ENCODE data around the gene CASKIN1.

CASKIN1 gene

GRCh38 chr16:2176047-2176446, 20.4 kb downstream of the CASKIN1 start:
- no peak for DNase-seq (ENCODE audit: low spot score)

DNA sequence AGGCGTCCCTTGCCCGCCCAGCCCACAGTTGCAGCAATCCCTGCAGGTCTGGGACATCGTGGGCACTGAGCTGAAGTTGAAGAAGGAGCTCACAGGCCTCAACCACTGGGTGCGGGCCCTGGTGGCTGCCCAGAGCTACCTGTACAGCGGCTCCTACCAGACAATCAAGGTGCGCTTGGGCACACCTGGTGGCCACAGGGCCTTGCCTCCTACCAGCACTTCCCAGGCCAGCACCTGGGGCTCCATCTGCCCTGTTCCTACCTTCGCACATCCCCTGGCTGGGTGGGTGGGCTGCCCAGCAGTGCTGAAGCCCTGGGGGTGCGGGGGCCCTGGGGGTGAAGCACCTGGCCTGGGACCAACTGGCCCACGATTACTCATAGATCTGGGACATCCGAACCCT, 21.0 kb downstream of the CASKIN1 start:
- no peak for DNase-seq (ENCODE audit: low spot score)

DNA sequence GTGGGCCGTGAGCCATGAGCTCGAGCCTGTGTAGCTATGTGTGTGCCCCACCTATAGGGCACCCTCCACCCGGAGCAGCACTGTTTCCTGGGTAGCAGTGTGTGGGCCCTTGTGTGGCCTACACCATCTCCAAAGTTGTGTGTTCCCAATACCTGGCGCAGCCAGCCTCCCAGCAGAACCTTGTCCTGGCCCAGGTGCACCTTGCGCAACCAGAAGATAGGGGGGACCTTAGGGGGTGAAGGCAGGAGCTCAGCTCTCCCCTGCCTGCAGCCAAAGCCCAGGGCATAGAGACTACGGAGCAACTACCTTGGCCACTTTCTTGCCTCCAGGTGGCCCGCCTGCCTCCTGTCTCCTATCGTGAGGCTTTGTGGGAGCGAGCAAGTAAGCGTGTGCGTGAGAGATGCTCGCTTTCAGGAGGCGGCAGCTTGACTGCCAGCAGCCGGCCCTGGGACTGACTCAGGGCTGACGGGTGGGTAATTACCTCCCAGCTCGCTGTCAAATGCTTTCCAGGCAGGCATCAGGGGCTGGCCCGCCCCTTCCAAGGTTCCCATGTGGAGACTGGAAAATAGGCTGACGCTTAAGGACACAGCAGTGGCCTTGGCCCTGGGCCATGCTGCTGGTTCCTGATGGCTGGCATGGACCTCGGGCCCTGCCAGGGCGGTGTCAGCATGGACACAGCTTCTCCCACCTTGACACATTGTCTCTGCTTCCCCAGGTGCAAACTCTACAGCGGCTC, 21.8 kb downstream of the CASKIN1 start:
- no peak for DNase-seq (ENCODE audit: low spot score)

DNA sequence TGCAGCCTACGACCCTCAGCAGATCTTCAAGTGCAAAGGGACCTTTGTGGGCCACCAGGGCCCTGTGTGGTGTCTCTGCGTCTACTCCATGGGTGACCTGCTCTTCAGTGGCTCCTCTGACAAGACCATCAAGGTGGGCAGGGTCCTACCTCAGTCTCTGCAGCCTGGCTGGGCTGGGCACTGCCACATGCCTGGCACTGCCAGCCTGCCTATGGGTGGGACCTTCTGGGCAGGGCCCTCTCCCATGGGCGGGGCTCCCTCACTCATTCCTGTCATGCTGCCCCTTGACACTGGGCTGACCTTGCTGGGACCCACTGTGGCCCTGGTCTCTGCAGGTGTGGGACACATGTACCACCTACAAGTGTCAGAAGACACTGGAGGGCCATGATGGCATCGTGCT, 22.5 kb downstream of the CASKIN1 start:
- DNase-seq (ENCODE audit: low spot score): no peak

DNA sequence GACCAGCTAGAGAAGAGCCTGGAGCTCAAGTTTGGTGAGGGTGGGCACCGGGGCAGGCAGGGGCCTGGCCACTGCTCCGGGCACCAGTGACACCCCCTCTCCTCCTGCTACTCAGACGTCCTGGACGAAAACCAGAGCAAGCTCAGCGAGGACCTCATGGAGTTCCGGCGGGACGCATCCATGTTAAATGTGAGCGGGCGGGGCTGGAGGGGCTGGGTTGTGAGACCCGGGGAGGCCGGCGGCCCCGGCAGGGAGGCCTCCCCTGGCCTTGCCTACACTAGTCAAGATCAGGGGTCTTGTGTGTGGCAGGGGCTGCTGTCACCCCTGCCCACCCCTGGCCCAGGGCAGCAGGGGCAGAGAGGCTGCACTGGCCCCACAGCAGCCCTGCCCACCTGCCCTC, 23.0 kb downstream of the CASKIN1 start:
- no peak for DNase-seq (ENCODE audit: low spot score)

GRCh38 chr16:2172688-2173335, 23.6 kb downstream of the CASKIN1 start:
- DNase-seq (ENCODE audit: low spot score): no peak

- DNase-seq (ENCODE audit: low spot score): no peak
Measured at GRCh38 chr16:2171601-2172178, 24.7 kb downstream of the CASKIN1 start.

GRCh38 chr16:2170587-2171435, 25.6 kb downstream of the CASKIN1 start:
- DNase-seq (ENCODE audit: low spot score): no peak

DNA sequence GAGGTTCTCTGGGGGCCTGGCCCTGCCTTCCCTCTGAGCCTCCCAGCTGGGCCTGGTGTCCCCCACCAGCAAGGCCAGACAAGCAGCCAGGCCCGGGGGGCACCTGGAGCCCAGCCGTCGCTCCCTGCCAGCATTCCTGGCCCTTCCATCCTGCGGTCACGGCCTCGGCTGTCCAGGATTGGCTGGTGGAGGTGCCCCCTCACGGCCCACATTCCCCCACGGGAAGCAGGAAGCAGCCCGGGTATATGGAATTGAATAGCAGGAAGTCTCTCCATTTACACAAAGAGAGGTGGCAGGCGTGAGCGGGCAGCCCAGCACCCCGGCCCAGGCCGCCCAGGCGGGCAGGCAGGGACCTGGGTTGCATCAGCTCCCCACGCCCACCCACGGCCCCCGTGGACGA, 26.3 kb downstream of the CASKIN1 start:
- DNase-seq (ENCODE audit: low spot score): no peak

DNA sequence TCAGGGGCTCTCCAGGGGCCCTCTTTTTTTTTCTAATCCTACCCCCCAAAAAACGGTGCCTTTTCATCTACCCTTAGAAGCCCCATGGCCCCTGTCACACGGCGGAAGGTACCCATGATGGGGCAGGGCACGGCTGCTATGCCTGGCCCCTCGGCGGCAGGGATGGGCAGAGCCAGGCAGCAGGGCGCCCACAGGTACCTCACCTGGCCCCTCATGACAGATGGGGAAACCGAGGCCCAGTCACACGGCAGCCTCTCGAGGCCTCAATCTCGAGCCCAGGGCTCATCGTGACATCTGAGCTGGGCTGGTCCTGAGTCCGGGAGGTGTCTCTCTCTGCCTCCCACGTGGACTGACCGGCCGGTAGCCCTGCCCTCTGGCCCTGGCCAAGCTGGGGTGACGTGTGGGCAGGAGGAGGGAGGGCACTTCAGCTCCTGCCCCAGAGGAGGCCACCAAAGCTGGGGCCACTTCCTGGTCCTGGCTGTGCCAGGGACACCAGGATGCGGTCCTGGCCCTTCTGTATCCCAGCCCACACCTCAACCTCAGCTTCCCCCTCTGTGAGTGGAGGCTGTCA, 29.3 kb downstream of the CASKIN1 start:
- no peak for DNase-seq (ENCODE audit: low spot score)

GRCh38 chr16:2166263-2167067, 29.9 kb downstream of the CASKIN1 start:
- no peak for DNase-seq (ENCODE audit: low spot score)

- DNase-seq (ENCODE audit: low spot score): no peak
Measured at GRCh38 chr16:2165861-2166260, 30.5 kb downstream of the CASKIN1 start.

DNA sequence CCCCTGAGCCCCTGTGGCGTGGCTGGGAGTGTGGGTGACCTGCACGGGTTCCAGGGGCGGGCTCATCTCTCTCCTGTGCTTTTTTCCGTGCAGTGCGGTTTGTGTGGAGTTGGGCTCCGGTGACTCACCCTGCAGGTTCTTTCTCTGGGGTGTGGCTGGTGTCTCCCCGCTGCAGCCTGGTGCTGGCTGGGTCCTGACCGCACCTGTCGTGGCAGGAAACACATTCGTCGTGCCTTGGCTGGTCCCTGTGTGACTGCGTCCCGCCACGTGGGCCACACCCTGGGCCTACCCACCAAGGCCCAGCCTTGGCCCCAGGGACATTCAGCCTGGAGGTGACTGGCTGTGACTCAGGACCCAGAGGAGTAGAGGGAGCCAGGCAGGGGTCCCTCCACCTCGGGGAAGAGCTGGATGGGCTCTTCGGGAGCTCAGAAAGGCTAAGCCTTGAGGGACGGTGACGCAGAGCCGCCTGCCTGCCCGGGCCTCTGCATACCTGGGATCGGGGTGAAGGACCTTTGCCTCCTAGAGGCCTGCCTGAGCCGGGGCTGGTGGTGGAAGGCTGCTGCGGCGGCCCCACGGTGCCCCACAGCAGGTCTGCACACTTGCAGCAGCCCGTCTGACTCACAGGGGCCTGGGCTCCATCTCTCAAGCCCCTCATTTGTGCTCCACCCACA, 33.1 kb downstream of the CASKIN1 start:
- DNase-seq (ENCODE audit: low spot score): no peak

DNA sequence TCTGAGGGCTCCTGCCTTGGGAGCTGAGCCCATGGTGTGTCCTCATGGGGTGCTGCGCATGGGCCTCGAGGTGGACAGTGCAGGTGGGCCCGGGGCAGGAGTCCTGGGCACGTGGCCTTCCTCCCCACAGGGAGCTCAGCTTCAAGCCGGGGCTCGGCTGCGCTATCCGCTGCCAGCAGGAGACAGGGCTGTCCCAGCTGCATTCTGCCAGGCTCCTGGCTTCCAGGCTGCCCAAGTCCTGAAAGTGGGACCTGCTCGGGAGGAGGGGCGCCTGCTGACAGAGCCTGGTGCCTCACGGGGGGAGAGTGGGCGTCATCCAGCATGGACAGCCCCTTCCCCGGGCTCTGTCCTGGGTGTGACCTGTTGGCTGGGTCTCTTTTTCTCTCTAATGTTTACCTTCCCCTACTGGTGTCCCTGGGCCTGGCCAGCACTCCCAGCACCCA, 33.7 kb downstream of the CASKIN1 start:
- no peak for DNase-seq (ENCODE audit: low spot score)

DNA sequence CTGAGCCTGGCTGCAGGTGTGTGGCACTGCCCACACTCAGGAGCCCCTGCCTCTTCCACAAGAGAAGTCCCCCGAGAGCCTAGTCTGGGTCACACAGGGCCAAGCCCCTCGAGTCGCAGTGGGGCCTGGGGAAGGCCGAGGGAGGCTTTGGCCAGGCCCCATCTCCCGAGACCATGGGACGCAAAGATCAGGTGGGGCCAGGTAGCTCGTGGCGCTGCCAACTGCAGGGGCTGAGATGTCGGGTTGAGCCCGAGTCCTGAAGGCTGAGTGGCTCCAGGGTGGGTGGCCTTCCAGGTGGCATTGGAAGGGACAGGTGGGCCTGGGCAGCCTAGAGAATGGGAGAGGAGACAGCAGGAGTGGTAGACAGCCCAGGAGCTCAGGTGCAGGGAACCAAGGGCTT, 34.5 kb downstream of the CASKIN1 start:
- no peak for DNase-seq (ENCODE audit: low spot score)

DNA sequence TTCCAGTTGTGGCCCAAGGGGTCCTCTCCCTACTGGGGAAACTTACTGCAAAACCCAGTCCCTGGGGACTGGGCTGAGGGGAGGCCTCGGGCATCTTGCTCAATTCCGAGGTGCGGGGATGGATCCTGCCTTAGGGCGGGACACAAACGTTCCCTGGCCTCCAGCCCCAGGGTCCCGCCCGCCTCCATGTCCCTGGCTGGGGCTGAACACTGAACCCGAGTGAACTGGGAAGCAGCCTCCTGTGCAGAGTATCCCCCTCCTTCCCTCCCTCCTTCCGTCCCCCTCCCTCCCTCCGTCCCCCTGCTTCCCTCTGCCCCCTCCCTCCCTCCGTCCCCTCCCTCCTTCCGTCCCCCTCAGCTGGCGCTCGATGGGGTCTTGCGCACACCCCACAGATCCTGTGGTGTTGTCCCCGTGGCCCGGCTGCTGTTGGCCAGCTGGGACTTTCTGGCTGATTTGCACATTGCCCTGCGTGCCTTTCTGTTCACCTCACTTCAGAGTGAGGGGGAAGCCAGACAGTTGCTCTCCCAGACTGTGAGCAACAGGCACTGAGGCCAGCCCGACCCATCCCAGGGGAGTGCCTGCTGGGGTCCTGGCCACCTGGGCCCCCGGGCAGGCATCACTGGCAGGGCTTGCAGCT, 35.4 kb downstream of the CASKIN1 start:
- no peak for DNase-seq (ENCODE audit: low spot score)

- peak; percentile 67 for DNase-seq (ENCODE audit: low spot score)
Measured at GRCh38 chr16:2159175-2159838, 37.1 kb downstream of the CASKIN1 start.

GRCh38 chr16:2158262-2158638, 38.2 kb downstream of the CASKIN1 start:
- no peak for DNase-seq (ENCODE audit: low spot score)

- DNase-seq (ENCODE audit: low spot score): no peak
Measured at GRCh38 chr16:2157480-2158261, 38.7 kb downstream of the CASKIN1 start.
